WTC11 (cell line): ENCODE measurements around the gene CSH2. TPM values are rescaled to one million over a fixed set of nuclear protein-coding genes. Genes with fewer than 3 reads are reported as not detected.

Source experiments
- ATAC-seq: fragments of 200-7000 bp; cut with Tn5 transposase; 2 replicates; pipeline ENCODE4 v1.10.0; 2021; ENCODE audit warnings: mild to moderate bottlenecking, moderate library complexity
- CTCF ChIA-PET: fragments of 300-600 bp; sonication (Branson Sonifier 250); formaldehyde crosslinking; loops from one replicate; lab custom pipeline; 2021; ENCODE audit warnings: antibody characterized with exemption; lab: Charles Lee
- POLR2A ChIA-PET: fragments of 350-600 bp; sonication (Branson Sonifier 250); formaldehyde crosslinking; loops from one replicate; lab custom pipeline; 2021; ENCODE audit warnings: antibody characterized with exemption; lab: Charles Lee
- DNase-seq: peaks from one replicate; pipeline ENCODE4 v3.0.0; 2021; ENCODE audit warnings: low spot score
- H3K27ac Mint-ChIP-seq: 2 replicates; pipeline ENCODE4 v1.8.0; 2021; ENCODE audit warnings: mixed read lengths
- H3K27me3 Mint-ChIP-seq: 2 replicates; pipeline ENCODE4 v1.8.0; 2021; ENCODE audit warnings: low read depth, mild to moderate bottlenecking, moderate library complexity, mixed read lengths
- H3K36me3 Mint-ChIP-seq: 2 replicates; pipeline ENCODE4 v1.8.0; 2021; ENCODE audit warnings: mixed read lengths
- H3K4me1 Mint-ChIP-seq: 2 replicates; pipeline ENCODE4 v1.8.0; 2022; ENCODE audit warnings: mixed read lengths
- H3K4me3 Mint-ChIP-seq: 2 replicates; pipeline ENCODE4 v1.8.0; 2021; ENCODE audit warnings: mild to moderate bottlenecking, moderate library complexity, mixed read lengths
- H3K9me3 Mint-ChIP-seq: 2 replicates; pipeline ENCODE4 v1.8.0; 2021; ENCODE audit warnings: mixed read lengths
- ATF3 ChIP-seq: sonication (generic); formaldehyde crosslinking; conservative IDR thresholded peaks from 2 replicates; pipeline ENCODE4 v1.8.1; 2022; ENCODE audit warnings: mild to moderate bottlenecking, missing genetic modification reagents
- ERG ChIP-seq: fragments of 250-450 bp; sonication (Bioruptor Pico); IDR thresholded peaks from 2 replicates; pipeline ENCODE4 v1.8.0; 2021; ENCODE audit warnings: mild to moderate bottlenecking
- FOXP1 ChIP-seq: sonication (generic); formaldehyde crosslinking; IDR thresholded peaks from 2 replicates; pipeline ENCODE4 v1.8.0; 2022; ENCODE audit warnings: missing genetic modification reagents, mild to moderate bottlenecking, moderate library complexity, borderline replicate concordance
- GABPB1 ChIP-seq: sonication (generic); formaldehyde crosslinking; IDR thresholded peaks from 2 replicates; pipeline ENCODE4 v1.8.1; 2023; ENCODE audit warnings: mild to moderate bottlenecking, missing genetic modification reagents
- HMGA2 ChIP-seq: fragments of 250-450 bp; sonication (Bioruptor Pico); IDR thresholded peaks from 2 replicates; pipeline ENCODE4 v1.4.0; 2021; ENCODE audit warnings: mild to moderate bottlenecking, moderate library complexity
- MLX ChIP-seq: sonication (generic); formaldehyde crosslinking; IDR thresholded peaks from 2 replicates; pipeline ENCODE4 v1.8.1; 2023; ENCODE audit warnings: mild to moderate bottlenecking, missing genetic modification reagents, moderate library complexity
- MYBL2 ChIP-seq: sonication (generic); formaldehyde crosslinking; IDR thresholded peaks from 2 replicates; pipeline ENCODE4 v1.8.1; 2023; ENCODE audit warnings: mild to moderate bottlenecking, moderate library complexity, missing genetic modification reagents
- NFE2L1 ChIP-seq: sonication (generic); formaldehyde crosslinking; IDR thresholded peaks from 2 replicates; pipeline ENCODE4 v1.8.1; 2023; ENCODE audit warnings: missing genetic modification reagents
- NFYB ChIP-seq: sonication (generic); formaldehyde crosslinking; conservative IDR thresholded peaks from 2 replicates; pipeline ENCODE4 v1.8.0; 2022; ENCODE audit warnings: low read depth, missing genetic modification reagents
- RORB ChIP-seq: fragments of 250-450 bp; sonication (Bioruptor Pico); IDR thresholded peaks from 2 replicates; pipeline ENCODE4 v1.9.0; 2021; ENCODE audit warnings: mild to moderate bottlenecking
- TEAD4 ChIP-seq: sonication (generic); formaldehyde crosslinking; IDR thresholded peaks from 2 replicates; pipeline ENCODE4 v1.8.0; 2022; ENCODE audit warnings: mild to moderate bottlenecking, missing genetic modification reagents
- ZBTB43 ChIP-seq: sonication (generic); formaldehyde crosslinking; IDR thresholded peaks from 2 replicates; pipeline ENCODE4 v1.8.1; 2023; ENCODE audit warnings: mild to moderate bottlenecking, missing genetic modification reagents
- ZNF121 ChIP-seq: sonication (generic); formaldehyde crosslinking; IDR thresholded peaks from 2 replicates; pipeline ENCODE4 v1.8.0; 2023; ENCODE audit warnings: missing genetic modification reagents
- ZNF138 ChIP-seq: sonication (generic); formaldehyde crosslinking; conservative IDR thresholded peaks from 2 replicates; pipeline ENCODE4 v1.8.1; 2022; ENCODE audit warnings: mild to moderate bottlenecking, moderate library complexity, missing genetic modification reagents
- ZNF232 ChIP-seq: sonication (generic); formaldehyde crosslinking; IDR thresholded peaks from 2 replicates; pipeline ENCODE4 v1.8.0; 2022; ENCODE audit warnings: mild to moderate bottlenecking, missing genetic modification reagents
- ZNF281 ChIP-seq: sonication (generic); formaldehyde crosslinking; IDR thresholded peaks from 2 replicates; pipeline ENCODE4 v1.8.0; 2023; ENCODE audit warnings: mild to moderate bottlenecking, missing genetic modification reagents
- total RNA-seq: library from RNA; stranded (reverse); gene quantifications from 3 replicates; pipeline ENCODE4 v1.2.3, GENCODE V29; 2021
- TF ChIP-seq, protein P1 (sequence below): sonication (generic); formaldehyde crosslinking; IDR thresholded peaks from 2 replicates; pipeline ENCODE4 v1.8.1; 2023; ENCODE audit warnings: mild to moderate bottlenecking, missing genetic modification reagents
- TF ChIP-seq, protein P2 (sequence below): sonication (generic); formaldehyde crosslinking; IDR thresholded peaks from 2 replicates; pipeline ENCODE4 v1.8.0; 2023; ENCODE audit warnings: missing genetic modification reagents, mild to moderate bottlenecking, borderline replicate concordance

Gene CSH2
- total RNA-seq, 1 experiment from 2014 or later: not detected

DNA sequence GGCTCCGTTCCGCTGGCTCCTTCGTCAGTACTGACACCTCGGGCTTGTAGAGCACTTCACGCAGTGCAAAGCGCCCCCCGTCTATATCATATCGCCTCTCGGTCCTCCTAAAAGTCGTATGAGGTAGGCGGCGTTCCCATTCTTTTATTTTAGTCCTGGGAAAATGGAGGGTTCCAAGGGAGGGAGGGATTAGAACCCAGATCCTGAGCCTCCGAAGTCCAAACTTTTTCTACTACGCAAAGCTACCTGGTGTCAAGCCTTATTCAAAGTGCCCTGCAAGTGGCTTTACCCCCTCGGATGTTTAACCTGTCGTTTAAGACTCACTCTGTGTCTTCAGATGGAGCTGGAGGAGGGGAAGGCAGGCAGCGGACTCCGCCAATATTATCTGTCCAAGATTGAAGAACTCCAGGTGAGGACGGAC, 45.7 kb downstream of the CSH2 start:
- no peak for TF ChIP-seq ZNF281 (CRISPR knock-in tag)
- no peak for TF ChIP-seq MLX
- TF ChIP-seq ZNF232 (CRISPR knock-in tag): peak; percentile 6; the same call in 1 of the 2 replicates
- no peak for TF ChIP-seq NFYB
- TF ChIP-seq ZNF121 (CRISPR knock-in tag): no peak
- TF ChIP-seq ZNF138: no peak
- H3K36me3 Mint-ChIP-seq: peaks cover 75% of the 10 kb centered on the region
- H3K4me3 Mint-ChIP-seq: peak overlapping the region; percentile 96
- peaks cover 18% of the 10 kb centered on the region for H3K4me1 Mint-ChIP-seq
- no peak for DNase-seq
- H3K27ac Mint-ChIP-seq: peak overlapping the region; percentile 100
- H3K9me3 Mint-ChIP-seq: no peaks in the 10 kb centered on the region
- ChIA-PET POLR2A (interaction anchor here (0.6 to 1.4 kb wide), 3 partner anchors 11 to 1865 kb away, joined by 4 to 8 read pairs (median 4); partner anchors contain the start of genes CCDC47 and DDX42), CTCF (interaction anchor here (0.6 to 4.4 kb wide), 3 partner anchors 12 to 29 kb away, joined by 3 to 16 read pairs (median 5); no protein-coding TSS in a partner anchor)
- H3K27me3 Mint-ChIP-seq: no peaks in the 10 kb centered on the region
- no peak for ATAC-seq

DNA sequence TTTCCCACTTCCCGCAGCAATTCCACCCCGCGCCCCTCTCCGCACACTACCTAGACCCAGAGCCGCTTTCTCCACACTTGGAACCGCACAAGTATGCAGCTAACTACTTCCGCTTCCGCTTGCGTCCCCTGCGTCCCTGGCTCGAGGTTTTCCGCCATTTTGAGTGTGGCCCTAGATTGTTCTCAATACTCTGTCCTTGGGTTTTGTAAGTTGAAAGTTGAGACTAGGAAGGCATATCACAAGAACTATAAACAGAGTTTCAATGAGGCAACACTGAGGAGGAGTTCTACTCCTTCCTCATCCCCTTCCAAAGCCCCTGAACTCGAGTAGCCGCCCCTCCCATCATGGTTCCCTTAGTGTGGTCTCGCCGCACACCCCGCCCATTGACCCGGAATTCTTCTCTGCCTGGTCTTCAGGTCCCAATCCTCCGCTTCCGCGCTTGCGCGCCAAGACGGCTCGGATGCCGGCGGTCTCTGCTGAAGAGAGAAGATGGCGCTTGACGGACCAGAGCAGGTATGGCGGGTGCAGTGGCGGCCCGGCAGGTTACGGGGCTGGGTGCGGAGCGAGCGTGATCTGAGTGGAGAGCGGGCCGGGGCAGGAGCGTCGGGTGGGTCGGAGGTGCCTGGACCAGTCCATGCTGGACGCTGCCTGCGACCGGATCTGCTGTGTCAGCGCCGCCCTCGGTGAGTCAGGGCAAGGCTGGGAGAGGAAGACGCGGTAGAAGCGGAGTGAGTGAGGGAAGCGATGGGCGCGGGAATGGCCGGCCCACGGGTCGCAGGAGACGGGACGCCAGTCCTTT, 46.3 kb downstream of the CSH2 start, which contains the start of the genes FTSJ3 and PSMC5:
Gene FTSJ3 (minus strand): TSS at position 662 of the 799 bp plus-strand sequence. CDS start 761 bp downstream, outside the sequence.
Gene PSMC5 (plus strand): TSS at position 430 of the 799 bp plus-strand sequence. CDS start 60 bp downstream, at position 490.
- Mint-ChIP-seq H3K27me3 (no peaks in the 10 kb centered on the region), H3K4me1 (peaks cover 18% of the 10 kb centered on the region), H3K4me3 (peak within 1 kb of the TSS; percentile 96), H3K27ac (peak within 1 kb of the TSS; percentile 100), H3K36me3 (peaks cover 76% of the 10 kb centered on the region), H3K9me3 (no peaks in the 10 kb centered on the region)
- DNase-seq (peak; percentile 92), ATAC-seq (peak; percentile 92)
- POLR2A ChIA-PET: interaction anchor here (0.5 to 1.6 kb wide), 7 partner anchors 12 to 1865 kb away, joined by 3 to 9 read pairs (median 4); partner anchors contain the start of genes CCDC47 and DDX42
- CTCF ChIA-PET: interaction anchor here (2.0 to 4.4 kb wide), 2 partner anchors 12 to 21 kb away, joined by 5 to 16 read pairs; no protein-coding TSS in a partner anchor
- TF ChIP-seq TEAD4 (CRISPR knock-in tag) (0 out of 2 replicates have a peak, but pooled peaks have one; percentile 35), RORB (CRISPR knock-in tag) (no peak), FOXP1 (CRISPR knock-in tag) (peak; percentile 40; the same call in 1 of the 2 replicates), ATF3 (CRISPR knock-in tag) (no peak), HMGA2 (CRISPR knock-in tag) (no peak), GABPB1 (CRISPR knock-in tag) (peak; percentile 63), ZNF232 (CRISPR knock-in tag) (peak; percentile 86), MYBL2 (CRISPR knock-in tag) (no peak; the same call in 1 of the 2 replicates), ERG (CRISPR knock-in tag) (0 out of 2 replicates have a peak, but pooled peaks have one; percentile 63), NFE2L1 (CRISPR knock-in tag) (peak; percentile 81; the same call in 1 of the 2 replicates), ZBTB43 (no peak; the same call in 1 of the 2 replicates)
- TF ChIP-seq, protein P1, sequence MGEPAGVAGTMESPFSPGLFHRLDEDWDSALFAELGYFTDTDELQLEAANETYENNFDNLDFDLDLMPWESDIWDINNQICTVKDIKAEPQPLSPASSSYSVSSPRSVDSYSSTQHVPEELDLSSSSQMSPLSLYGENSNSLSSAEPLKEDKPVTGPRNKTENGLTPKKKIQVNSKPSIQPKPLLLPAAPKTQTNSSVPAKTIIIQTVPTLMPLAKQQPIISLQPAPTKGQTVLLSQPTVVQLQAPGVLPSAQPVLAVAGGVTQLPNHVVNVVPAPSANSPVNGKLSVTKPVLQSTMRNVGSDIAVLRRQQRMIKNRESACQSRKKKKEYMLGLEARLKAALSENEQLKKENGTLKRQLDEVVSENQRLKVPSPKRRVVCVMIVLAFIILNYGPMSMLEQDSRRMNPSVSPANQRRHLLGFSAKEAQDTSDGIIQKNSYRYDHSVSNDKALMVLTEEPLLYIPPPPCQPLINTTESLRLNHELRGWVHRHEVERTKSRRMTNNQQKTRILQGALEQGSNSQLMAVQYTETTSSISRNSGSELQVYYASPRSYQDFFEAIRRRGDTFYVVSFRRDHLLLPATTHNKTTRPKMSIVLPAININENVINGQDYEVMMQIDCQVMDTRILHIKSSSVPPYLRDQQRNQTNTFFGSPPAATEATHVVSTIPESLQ (CRISPR knock-in tag): no peak
- TF ChIP-seq, protein P2, sequence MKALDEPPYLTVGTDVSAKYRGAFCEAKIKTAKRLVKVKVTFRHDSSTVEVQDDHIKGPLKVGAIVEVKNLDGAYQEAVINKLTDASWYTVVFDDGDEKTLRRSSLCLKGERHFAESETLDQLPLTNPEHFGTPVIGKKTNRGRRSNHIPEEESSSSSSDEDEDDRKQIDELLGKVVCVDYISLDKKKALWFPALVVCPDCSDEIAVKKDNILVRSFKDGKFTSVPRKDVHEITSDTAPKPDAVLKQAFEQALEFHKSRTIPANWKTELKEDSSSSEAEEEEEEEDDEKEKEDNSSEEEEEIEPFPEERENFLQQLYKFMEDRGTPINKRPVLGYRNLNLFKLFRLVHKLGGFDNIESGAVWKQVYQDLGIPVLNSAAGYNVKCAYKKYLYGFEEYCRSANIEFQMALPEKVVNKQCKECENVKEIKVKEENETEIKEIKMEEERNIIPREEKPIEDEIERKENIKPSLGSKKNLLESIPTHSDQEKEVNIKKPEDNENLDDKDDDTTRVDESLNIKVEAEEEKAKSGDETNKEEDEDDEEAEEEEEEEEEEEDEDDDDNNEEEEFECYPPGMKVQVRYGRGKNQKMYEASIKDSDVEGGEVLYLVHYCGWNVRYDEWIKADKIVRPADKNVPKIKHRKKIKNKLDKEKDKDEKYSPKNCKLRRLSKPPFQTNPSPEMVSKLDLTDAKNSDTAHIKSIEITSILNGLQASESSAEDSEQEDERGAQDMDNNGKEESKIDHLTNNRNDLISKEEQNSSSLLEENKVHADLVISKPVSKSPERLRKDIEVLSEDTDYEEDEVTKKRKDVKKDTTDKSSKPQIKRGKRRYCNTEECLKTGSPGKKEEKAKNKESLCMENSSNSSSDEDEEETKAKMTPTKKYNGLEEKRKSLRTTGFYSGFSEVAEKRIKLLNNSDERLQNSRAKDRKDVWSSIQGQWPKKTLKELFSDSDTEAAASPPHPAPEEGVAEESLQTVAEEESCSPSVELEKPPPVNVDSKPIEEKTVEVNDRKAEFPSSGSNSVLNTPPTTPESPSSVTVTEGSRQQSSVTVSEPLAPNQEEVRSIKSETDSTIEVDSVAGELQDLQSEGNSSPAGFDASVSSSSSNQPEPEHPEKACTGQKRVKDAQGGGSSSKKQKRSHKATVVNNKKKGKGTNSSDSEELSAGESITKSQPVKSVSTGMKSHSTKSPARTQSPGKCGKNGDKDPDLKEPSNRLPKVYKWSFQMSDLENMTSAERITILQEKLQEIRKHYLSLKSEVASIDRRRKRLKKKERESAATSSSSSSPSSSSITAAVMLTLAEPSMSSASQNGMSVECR (CRISPR knock-in tag): 0 out of 2 replicates have a peak, but pooled peaks have one; percentile 44
